H9 (cell line): ENCODE measurements around the gene FAM3A. TPM values are rescaled to one million over a fixed set of nuclear protein-coding genes. Genes with fewer than 3 reads are reported as not detected.

ENCODE experiments used
- DNase-seq: peaks from one replicate; pipeline ENCODE4 v3.0.0-alpha.2; 2017
- H2AFZ ChIP-seq: one replicate; pipeline ENCODE4 v1.6.1; 2013; ENCODE audit warnings: mild to moderate bottlenecking, low read length, control low read depth, moderate library complexity
- H2AK5ac ChIP-seq: 2 replicates; pipeline ENCODE4 v1.6.1; 2013; ENCODE audit warnings: low read length, control low read depth, mixed read lengths; ENCODE audit not compliant: insufficient read length
- H2BK120ac ChIP-seq: one replicate; pipeline ENCODE4 v1.6.1; 2013; ENCODE audit warnings: low read depth, mild to moderate bottlenecking, low read length, control low read depth, inconsistent platforms; ENCODE audit not compliant: poor library complexity, severe bottlenecking
- H2BK12ac ChIP-seq: 2 replicates; pipeline ENCODE4 v1.6.1; 2013; ENCODE audit warnings: low read length, control low read depth, mixed read lengths, low read depth; ENCODE audit not compliant: insufficient read length
- H2BK15ac ChIP-seq: 2 replicates; pipeline ENCODE4 v1.6.1; 2013; ENCODE audit warnings: low read depth, low read length, control low read depth
- H2BK20ac ChIP-seq: one replicate; pipeline ENCODE4 v1.6.1; 2013; ENCODE audit warnings: low read depth, mild to moderate bottlenecking, low read length, control low read depth, inconsistent platforms; ENCODE audit not compliant: poor library complexity, severe bottlenecking
- H2BK5ac ChIP-seq: 2 replicates; pipeline ENCODE4 v1.6.1; 2013; ENCODE audit warnings: low read length, control low read depth, mixed read lengths; ENCODE audit not compliant: insufficient read length
- H3K14ac ChIP-seq: 2 replicates; pipeline ENCODE4 v1.6.1; 2013; ENCODE audit warnings: low read length, control low read depth; ENCODE audit not compliant: insufficient read depth
- H3K18ac ChIP-seq: 2 replicates; pipeline ENCODE4 v1.6.1; 2013; ENCODE audit warnings: low read depth, mild to moderate bottlenecking, mixed read lengths, low read length, control low read depth; ENCODE audit not compliant: insufficient read length
- H3K23ac ChIP-seq: 2 replicates; pipeline ENCODE4 v1.6.1; 2013; ENCODE audit warnings: low read length, control low read depth, mixed read lengths, low read depth; ENCODE audit not compliant: insufficient read length
- H3K23me2 ChIP-seq: 2 replicates; pipeline ENCODE4 v1.6.1; 2013; ENCODE audit warnings: low read depth, mild to moderate bottlenecking, mixed read lengths, low read length, control low read depth; ENCODE audit not compliant: insufficient read length, poor library complexity, severe bottlenecking
- H3K27ac ChIP-seq: 2 replicates; pipeline ENCODE4 v1.5.1; 2013; ENCODE audit warnings: low read length, control low read depth, mixed read lengths, low read depth; ENCODE audit not compliant: insufficient read length
- H3K27me3 ChIP-seq: 2 replicates; pipeline ENCODE4 v1.6.1; 2013; ENCODE audit warnings: low read length, control low read depth, inconsistent platforms; ENCODE audit not compliant: insufficient read depth
- H3K4ac ChIP-seq: 2 replicates; pipeline ENCODE4 v1.6.1; 2013; ENCODE audit warnings: low read depth, mild to moderate bottlenecking, control low read depth, inconsistent platforms, low read length, moderate library complexity
- H3K4me1 ChIP-seq: 2 replicates; pipeline ENCODE4 v1.6.1; 2013; ENCODE audit warnings: low read length, control low read depth, inconsistent platforms; ENCODE audit not compliant: insufficient read depth
- H3K4me2 ChIP-seq: 2 replicates; pipeline ENCODE4 v1.6.1; 2013; ENCODE audit warnings: low read length, control low read depth, mixed read lengths; ENCODE audit not compliant: insufficient read length, insufficient read depth
- H3K56ac ChIP-seq: 2 replicates; pipeline ENCODE4 v1.6.1; 2013; ENCODE audit warnings: low read depth, mild to moderate bottlenecking, mixed read lengths, low read length, control low read depth; ENCODE audit not compliant: insufficient read length
- H3K79me1 ChIP-seq: 2 replicates; pipeline ENCODE4 v1.6.1; 2013; ENCODE audit warnings: low read depth, mild to moderate bottlenecking, moderate library complexity, low read length, control low read depth, inconsistent platforms; ENCODE audit not compliant: insufficient read depth, poor library complexity, severe bottlenecking
- H3K79me2 ChIP-seq: 2 replicates; pipeline ENCODE4 v1.6.1; 2013; ENCODE audit warnings: low read length, control low read depth, inconsistent platforms; ENCODE audit not compliant: insufficient read depth
- H3K9ac ChIP-seq: 2 replicates; pipeline ENCODE4 v1.6.1; 2013; ENCODE audit warnings: low read length, control low read depth, mixed read lengths; ENCODE audit not compliant: insufficient read length; ENCODE audit errors: extremely low read depth
- H3K9me3 ChIP-seq: one replicate; pipeline ENCODE4 v1.6.1; 2013; ENCODE audit warnings: low read depth, low read length, inconsistent platforms; ENCODE audit not compliant: control insufficient read depth
- H3T11ph ChIP-seq: one replicate; pipeline ENCODE4 v1.6.1; 2013; ENCODE audit warnings: mild to moderate bottlenecking, low read length, control low read depth, inconsistent platforms
- H4K20me1 ChIP-seq: one replicate; pipeline ENCODE4 v1.6.1; 2013; ENCODE audit not compliant: control insufficient read depth, insufficient read length, insufficient read depth
- H4K5ac ChIP-seq: 2 replicates; pipeline ENCODE4 v1.6.1; 2013; ENCODE audit warnings: low read depth, mild to moderate bottlenecking, mixed read lengths, low read length, control low read depth; ENCODE audit not compliant: insufficient read length
- H4K8ac ChIP-seq: replicated peaks from 2 replicates; pipeline ENCODE4 v1.6.1; 2013; ENCODE audit warnings: low read length, control low read depth, mixed read lengths, low read depth; ENCODE audit not compliant: insufficient read length
- H4K91ac ChIP-seq: 2 replicates; pipeline ENCODE4 v1.6.1; 2013; ENCODE audit warnings: low read depth, mild to moderate bottlenecking, moderate library complexity, mixed read lengths, low read length, control low read depth; ENCODE audit not compliant: insufficient read length
- H3K27ac Mint-ChIP-seq, 3 experiments: 2 replicates in 2 of 3; 3 replicates in 1 of 3; pipeline ENCODE4 v1.8.0; 2020 to 2021; ENCODE audit warnings: mixed read lengths in 3 of 3, mild to moderate bottlenecking in 1 of 3, moderate library complexity in 1 of 3
- H3K27me3 Mint-ChIP-seq: 2 replicates; pipeline ENCODE4 v1.8.0; 2021; ENCODE audit warnings: low read depth, mild to moderate bottlenecking, moderate library complexity, mixed read lengths
- H3K36me3 Mint-ChIP-seq, 3 experiments: 2 replicates in 2 of 3; 3 replicates in 1 of 3; pipeline ENCODE4 v1.8.0; 2020 to 2021; ENCODE audit warnings: low read depth in 3 of 3, mixed read lengths in 3 of 3; ENCODE audit not compliant: insufficient read depth in 1 of 3
- H3K4me1 Mint-ChIP-seq, 2 experiments: 2 replicates each; pipeline ENCODE4 v1.8.0; 2020; ENCODE audit warnings: mixed read lengths in 2 of 2
- H3K4me3 Mint-ChIP-seq, 2 experiments: 2 replicates in 1 of 2; 3 replicates in 1 of 2; pipeline ENCODE4 v1.8.0; 2020 to 2021; ENCODE audit warnings: mild to moderate bottlenecking in 2 of 2, mixed read lengths in 2 of 2, moderate library complexity in 1 of 2
- H3K9me3 Mint-ChIP-seq, 2 experiments: 2 replicates in 1 of 2; 3 replicates in 1 of 2; pipeline ENCODE4 v1.8.0; 2020; ENCODE audit warnings: mild to moderate bottlenecking in 2 of 2, mixed read lengths in 2 of 2, moderate library complexity in 1 of 2
- WGBS: extraction: QIAGEN DNeasy Blood & Tissue Kit; methylation state at CpG from one replicate; pipeline ENCODE4 v1.1.7; 2013; ENCODE audit warnings: missing lambda C conversion rate, low lambda C conversion rate, mixed read lengths; ENCODE audit not compliant: insufficient read length; ENCODE audit errors: extremely low coverage; 5-methylcytosine and 5-hydroxymethylcytosine counted together
- total RNA-seq: library from RNA; stranded (reverse); gene quantifications from 2 replicates; pipeline ENCODE4 v1.2.1, GENCODE V29; 2021
- TF ChIP-seq, protein P1 (sequence below): fragments of 200-600 bp; sonication (generic); conservative IDR thresholded peaks from 3 replicates; pipeline ENCODE4 v1.8.0; 2021; ENCODE audit warnings: antibody characterized with exemption, mild to moderate bottlenecking

Gene FAM3A
- total RNA-seq, 1 experiment from 2014 or later = 22.8 TPM

- TF ChIP-seq, protein P1, sequence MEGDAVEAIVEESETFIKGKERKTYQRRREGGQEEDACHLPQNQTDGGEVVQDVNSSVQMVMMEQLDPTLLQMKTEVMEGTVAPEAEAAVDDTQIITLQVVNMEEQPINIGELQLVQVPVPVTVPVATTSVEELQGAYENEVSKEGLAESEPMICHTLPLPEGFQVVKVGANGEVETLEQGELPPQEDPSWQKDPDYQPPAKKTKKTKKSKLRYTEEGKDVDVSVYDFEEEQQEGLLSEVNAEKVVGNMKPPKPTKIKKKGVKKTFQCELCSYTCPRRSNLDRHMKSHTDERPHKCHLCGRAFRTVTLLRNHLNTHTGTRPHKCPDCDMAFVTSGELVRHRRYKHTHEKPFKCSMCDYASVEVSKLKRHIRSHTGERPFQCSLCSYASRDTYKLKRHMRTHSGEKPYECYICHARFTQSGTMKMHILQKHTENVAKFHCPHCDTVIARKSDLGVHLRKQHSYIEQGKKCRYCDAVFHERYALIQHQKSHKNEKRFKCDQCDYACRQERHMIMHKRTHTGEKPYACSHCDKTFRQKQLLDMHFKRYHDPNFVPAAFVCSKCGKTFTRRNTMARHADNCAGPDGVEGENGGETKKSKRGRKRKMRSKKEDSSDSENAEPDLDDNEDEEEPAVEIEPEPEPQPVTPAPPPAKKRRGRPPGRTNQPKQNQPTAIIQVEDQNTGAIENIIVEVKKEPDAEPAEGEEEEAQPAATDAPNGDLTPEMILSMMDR = no peak
- H3K56ac ChIP-seq = no peak overlapping the region
- H2BK15ac ChIP-seq = no peak overlapping the region
- H3K14ac ChIP-seq = no peak overlapping the region
- H3K79me2 ChIP-seq = no peaks in the 10 kb centered on the region
- H3K27ac ChIP-seq = no peak overlapping the region
- H3K4me3 Mint-ChIP-seq = peak overlapping the region; percentile 74 to 80
- no peak overlapping the region for H3T11ph ChIP-seq
- H3K4me1 ChIP-seq = no peaks in the 10 kb centered on the region; the same call in 1 of the 2 replicates
- peaks cover 5% of the 10 kb centered on the region; the same call in 1 of the 2 replicates for H3K27me3 Mint-ChIP-seq
- no peak overlapping the region for H2AFZ ChIP-seq
- H3K9me3 Mint-ChIP-seq = peaks cover 57 to 70% of the 10 kb centered on the region in 2 experiments
- H3K23ac ChIP-seq = no peak overlapping the region
- peaks cover 3 to 16% (median 14%) of the 10 kb centered on the region in 3 experiments; a peak in 6 of 7 replicates for H3K36me3 Mint-ChIP-seq
- no peak overlapping the region for H4K8ac ChIP-seq
- H4K20me1 ChIP-seq = no peaks in the 10 kb centered on the region
- no peak overlapping the region for H3K18ac ChIP-seq
- H3K4me1 Mint-ChIP-seq = peaks cover 3 to 12% of the 10 kb centered on the region in 2 experiments; a peak in 3 of 4 replicates
- no peak overlapping the region for H2BK20ac ChIP-seq
- no peak overlapping the region for H2AK5ac ChIP-seq
- no peaks in the 10 kb centered on the region for H3K23me2 ChIP-seq
- no peak overlapping the region for H4K91ac ChIP-seq
- H3K4me2 ChIP-seq = peak overlapping the region; percentile 12
- H3K27me3 ChIP-seq = no peaks in the 10 kb centered on the region
- no peak overlapping the region for H4K5ac ChIP-seq
- no peaks in the 10 kb centered on the region for H3K79me1 ChIP-seq
- H3K9ac ChIP-seq = no peak overlapping the region
- DNase-seq = no peak
- 0 out of 7 replicates have a peak overlapping the region, but pooled peaks of 1 of the 3 experiments have one; percentile 65 for H3K27ac Mint-ChIP-seq
- no peak overlapping the region for H2BK120ac ChIP-seq
- H2BK5ac ChIP-seq = no peak overlapping the region
- no peak overlapping the region for H3K4ac ChIP-seq
- H2BK12ac ChIP-seq = no peak overlapping the region
- peaks cover 32% of the 10 kb centered on the region for H3K9me3 ChIP-seq
- no CpG with 5 or more reads among the region's 19 CpGs for WGBS
Observed at GRCh38 chrX:154490021-154490413, 26.0 kb downstream of the FAM3A start.
